Neural cell (in vitro differentiated cells): ENCODE data around the gene FBRS. TPM values are rescaled to one million over a fixed set of nuclear protein-coding genes. Genes with fewer than 3 reads are reported as not detected.

ENCODE experiments used
- H2AFZ ChIP-seq: fragments of 200-600, 300-800 bp; sonication (generic), shearing (Covaris generic); 2 replicates; pipeline ENCODE4 v1.6.0; 2014; ENCODE audit warnings: low read depth, mild to moderate bottlenecking, antibody characterized with exemption, low read length, moderate library complexity
- H3F3A ChIP-seq: fragments of 200-600 bp; shearing (Covaris generic); 2 replicates; pipeline ENCODE4 v1.6.1; 2016; ENCODE audit warnings: mild to moderate bottlenecking, moderate library complexity, mixed read lengths, antibody characterized with exemption, low read length; ENCODE audit not compliant: insufficient read depth, poor library complexity, severe bottlenecking
- H3K27ac ChIP-seq: fragments of 200-600, 300-800 bp; sonication (generic), shearing (Covaris generic); 2 replicates; pipeline ENCODE4 v1.5.1; 2014; ENCODE audit warnings: mild to moderate bottlenecking, low read length, moderate library complexity
- H3K27me3 ChIP-seq: fragments of 300-800, 200-600 bp; sonication (generic), shearing (Covaris generic); 2 replicates; pipeline ENCODE4 v1.6.0; 2014; ENCODE audit warnings: mild to moderate bottlenecking, low read depth, low read length, moderate library complexity; ENCODE audit not compliant: insufficient read depth
- H3K36me3 ChIP-seq: fragments of 300-800, 200-600 bp; sonication (generic), shearing (Covaris generic); 2 replicates; pipeline ENCODE4 v1.5.1; 2014; ENCODE audit warnings: mild to moderate bottlenecking, antibody characterized with exemption, low read length, moderate library complexity; ENCODE audit not compliant: insufficient read depth
- H3K4me2 ChIP-seq: fragments of 300-800, 200-600 bp; sonication (generic), shearing (Covaris generic); 2 replicates; pipeline ENCODE4 v1.6.0; 2014; ENCODE audit warnings: mild to moderate bottlenecking, low read length
- H3K4me3 ChIP-seq: fragments of 300-800, 200-600 bp; sonication (generic), shearing (Covaris generic); 2 replicates; pipeline ENCODE4 v1.5.1; 2014; ENCODE audit warnings: mild to moderate bottlenecking, low read length, moderate library complexity
- H3K79me2 ChIP-seq: fragments of 200-600 bp; shearing (Covaris generic); replicated peaks from 2 replicates; pipeline ENCODE4 v1.6.0; 2014; ENCODE audit warnings: mild to moderate bottlenecking, low read length, moderate library complexity; ENCODE audit not compliant: insufficient read depth
- H3K9ac ChIP-seq: fragments of 300-800, 200-600 bp; sonication (generic), shearing (Covaris generic); 2 replicates; pipeline ENCODE4 v1.6.1; 2016; ENCODE audit warnings: mild to moderate bottlenecking, low read length, mixed read lengths
- H3K9me2 ChIP-seq: fragments of 200-600 bp; shearing (Covaris generic); 2 replicates; pipeline ENCODE4 v1.6.1; 2016; ENCODE audit warnings: mild to moderate bottlenecking, low read length, mixed read lengths; ENCODE audit not compliant: insufficient read depth
- H3K9me3 ChIP-seq: fragments of 200-600, 300-800 bp; sonication (generic), shearing (Covaris generic); 2 replicates; pipeline ENCODE4 v1.6.1; 2016; ENCODE audit warnings: mild to moderate bottlenecking, mixed run types, low read length, moderate library complexity, mixed read lengths
- H4K20me1 ChIP-seq: fragments of 200-600 bp; shearing (Covaris generic); 2 replicates; pipeline ENCODE4 v1.6.1; 2016; ENCODE audit warnings: mild to moderate bottlenecking, mixed run types; ENCODE audit not compliant: insufficient read depth
- CTCF ChIP-seq: fragments of 450-650 bp; IDR thresholded peaks from 2 replicates; pipeline ENCODE4 v1.5.1; 2014; ENCODE audit warnings: antibody characterized with exemption, mild to moderate bottlenecking, moderate library complexity; ENCODE audit not compliant: poor library complexity, severe bottlenecking
- EP300 ChIP-seq: fragments of 450-650 bp; conservative IDR thresholded peaks from 2 replicates; pipeline ENCODE4 v1.6.1; 2014; ENCODE audit warnings: antibody characterized with exemption, mild to moderate bottlenecking, moderate library complexity; ENCODE audit not compliant: poor library complexity, severe bottlenecking
- EZH2 ChIP-seq: fragments of 200-600, 300-800 bp; shearing (Covaris generic), sonication (generic); IDR thresholded peaks from 2 replicates; pipeline ENCODE4 v1.6.1; 2014; ENCODE audit warnings: antibody characterized with exemption, low read length, borderline replicate concordance, mild to moderate bottlenecking; ENCODE audit not compliant: insufficient read depth, poor library complexity, severe bottlenecking
- MXI1 ChIP-seq: fragments of 450-650 bp; conservative IDR thresholded peaks from 2 replicates; pipeline ENCODE4 v1.6.1; 2014; ENCODE audit warnings: antibody characterized with exemption, mild to moderate bottlenecking; ENCODE audit not compliant: poor library complexity, severe bottlenecking
- POLR2AphosphoS5 ChIP-seq: IDR thresholded peaks from 2 replicates; pipeline ENCODE4 v1.6.1; 2012
- RAD21 ChIP-seq: fragments of 450-650 bp; conservative IDR thresholded peaks from 2 replicates; pipeline ENCODE4 v1.6.1; 2014; ENCODE audit warnings: antibody characterized with exemption, mild to moderate bottlenecking, moderate library complexity
- SMC3 ChIP-seq: fragments of 450-650 bp; conservative IDR thresholded peaks from 2 replicates; pipeline ENCODE4 v1.6.1; 2014; ENCODE audit warnings: antibody characterized with exemption, mild to moderate bottlenecking, moderate library complexity; ENCODE audit not compliant: poor library complexity
- TAF1 ChIP-seq: IDR thresholded peaks from 2 replicates; pipeline ENCODE4 v1.6.1; 2012; ENCODE audit warnings: low read depth
- polyA plus RNA-seq: library from polyadenylated mRNA; depleted of rRNA; stranded (reverse); fragments of >200 nt; gene quantifications from 2 replicates; pipeline ENCODE4 v1.2.3, GENCODE V29; 2014

Gene FBRS
- polyA plus RNA-seq, 1 donor from 2014 or later, result 24.2 TPM

DNA sequence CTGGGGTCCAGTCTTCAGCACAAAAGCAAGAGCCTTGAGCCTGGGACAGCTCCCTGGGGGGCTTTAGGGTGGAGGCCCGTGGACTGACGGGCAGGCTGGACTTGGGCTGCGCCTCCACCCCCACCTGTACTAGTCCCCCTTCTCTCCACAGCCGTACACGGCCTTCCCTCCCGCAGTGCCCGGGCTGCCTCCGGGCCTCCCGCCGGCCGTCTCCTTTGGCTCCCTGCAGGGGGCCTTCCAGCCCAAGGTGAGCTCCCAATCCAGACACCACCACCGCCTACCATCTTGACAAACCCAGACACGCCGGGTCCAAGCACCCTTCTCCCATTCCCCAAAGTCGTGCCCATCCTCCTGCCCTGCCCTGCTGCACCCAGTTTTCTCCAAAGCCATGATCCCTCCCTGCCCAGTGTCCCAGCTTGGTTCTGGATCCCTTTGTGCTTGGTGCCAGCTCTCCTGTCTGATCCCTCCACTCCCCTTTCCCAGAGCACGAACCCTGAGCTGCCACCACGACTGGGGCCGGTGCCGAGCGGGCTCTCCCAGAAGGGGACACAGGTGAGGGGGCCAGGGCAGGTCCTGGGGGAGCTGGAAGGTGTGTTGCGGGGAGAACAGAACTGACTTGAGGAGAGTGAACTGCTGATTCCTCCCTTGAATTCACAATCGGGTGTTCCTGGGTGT lies 7.1 kb downstream of the FBRS start:
- H4K20me1 ChIP-seq, result no peaks in the 10 kb centered on the region
- H3K9me3 ChIP-seq, result no peaks in the 10 kb centered on the region
- peaks cover 8% of the 10 kb centered on the region for H3K36me3 ChIP-seq
- no peaks in the 10 kb centered on the region for H3F3A ChIP-seq
- H3K4me2 ChIP-seq, result no peak overlapping the region
- no peak overlapping the region for H2AFZ ChIP-seq
- peaks cover 32% of the 10 kb centered on the region for H3K79me2 ChIP-seq
- no peak for TF ChIP-seq EZH2
- TF ChIP-seq RAD21, result no peak
- no peak for TF ChIP-seq TAF1
- TF ChIP-seq SMC3, result no peak
- no peak for TF ChIP-seq EP300
- TF ChIP-seq POLR2AphosphoS5, result no peak
- no peak for TF ChIP-seq MXI1
- no peak for TF ChIP-seq CTCF
- no peak overlapping the region for H3K9ac ChIP-seq
- H3K9me2 ChIP-seq, result no peaks in the 10 kb centered on the region
- H3K27ac ChIP-seq, result no peak overlapping the region
- no peaks in the 10 kb centered on the region for H3K27me3 ChIP-seq
- no peak overlapping the region for H3K4me3 ChIP-seq

GRCh38 chr16:30665830-30666190 lies 7.6 kb downstream of the FBRS start:
- H3K9me3 ChIP-seq, result no peaks in the 10 kb centered on the region
- TF ChIP-seq RAD21 (no peak), TAF1 (no peak), CTCF (no peak)
- no peaks in the 10 kb centered on the region for H4K20me1 ChIP-seq
- H3K27ac ChIP-seq, result no peak overlapping the region
- no peak overlapping the region for H3K9ac ChIP-seq
- H3K36me3 ChIP-seq, result peaks cover 8% of the 10 kb centered on the region
- peaks cover 27% of the 10 kb centered on the region for H3K79me2 ChIP-seq
- H2AFZ ChIP-seq, result no peak overlapping the region
- no peak overlapping the region for H3K4me2 ChIP-seq
- no peak overlapping the region for H3K4me3 ChIP-seq
- no peaks in the 10 kb centered on the region for H3K9me2 ChIP-seq
- H3F3A ChIP-seq, result no peaks in the 10 kb centered on the region
- no peaks in the 10 kb centered on the region for H3K27me3 ChIP-seq

- Histone ChIP-seq H3K4me2 (no peak overlapping the region), H3K79me2 (peaks cover 18% of the 10 kb centered on the region)
Measured at GRCh38 chr16:30666681-30667080, 8.4 kb downstream of the FBRS start.

More at GRCh38 chr16:30666681-30667080, 8.4 kb downstream of the FBRS start:
- Histone ChIP-seq H3K9ac (no peak overlapping the region), H4K20me1 (no peaks in the 10 kb centered on the region), H3K4me3 (no peak overlapping the region), H3K36me3 (peaks cover 8% of the 10 kb centered on the region), H2AFZ (no peak overlapping the region), H3K9me2 (no peaks in the 10 kb centered on the region), H3K27me3 (no peaks in the 10 kb centered on the region), H3F3A (no peaks in the 10 kb centered on the region), H3K27ac (no peak overlapping the region), H3K9me3 (no peaks in the 10 kb centered on the region)
- TF ChIP-seq SMC3, result no peak
